Trophoblast cell (in vitro differentiated cells and primary cell): ENCODE data around the gene USP32.

Experiments used
- DNase-seq, 2 donors: peaks; one replicate each; pipeline ENCODE4 v3.0.0-alpha.2; 2016
- H2AFZ ChIP-seq: 2 replicates; pipeline ENCODE4 v1.6.1; 2013; ENCODE audit warnings: low read length, moderate library complexity, mild to moderate bottlenecking; ENCODE audit not compliant: insufficient read depth, poor library complexity
- H2AK5ac ChIP-seq: 2 replicates; pipeline ENCODE4 v1.6.1; 2013; ENCODE audit warnings: mild to moderate bottlenecking, low read length
- H2BK120ac ChIP-seq: 2 replicates; pipeline ENCODE4 v1.6.1; 2013; ENCODE audit warnings: low read length, mild to moderate bottlenecking, moderate library complexity; ENCODE audit not compliant: insufficient read depth, poor library complexity
- H2BK12ac ChIP-seq: 2 replicates; pipeline ENCODE4 v1.6.1; 2013; ENCODE audit warnings: mild to moderate bottlenecking, low read length, moderate library complexity
- H2BK5ac ChIP-seq: 2 replicates; pipeline ENCODE4 v1.6.1; 2013; ENCODE audit warnings: low read length, low read depth, moderate library complexity, mild to moderate bottlenecking; ENCODE audit not compliant: poor library complexity
- H3K14ac ChIP-seq: 2 replicates; pipeline ENCODE4 v1.6.1; 2013; ENCODE audit warnings: mild to moderate bottlenecking, low read length
- H3K18ac ChIP-seq: 2 replicates; pipeline ENCODE4 v1.6.1; 2013; ENCODE audit warnings: mild to moderate bottlenecking, low read length
- H3K23ac ChIP-seq: 2 replicates; pipeline ENCODE4 v1.6.1; 2013; ENCODE audit warnings: low read length
- H3K27ac ChIP-seq: 2 replicates; pipeline ENCODE4 v1.5.1; 2013; ENCODE audit warnings: low read depth, mild to moderate bottlenecking, inconsistent platforms, low read length, moderate library complexity
- H3K27me3 ChIP-seq: 2 replicates; pipeline ENCODE4 v1.6.1; 2013; ENCODE audit warnings: inconsistent platforms, mild to moderate bottlenecking, low read length, moderate library complexity; ENCODE audit not compliant: insufficient read depth
- H3K36me3 ChIP-seq, 2 experiments: 1 replicate in 1 of 2; 2 replicates in 1 of 2; pipeline ENCODE4 v1.6.1; 2013; ENCODE audit warnings: low read length in 2 of 2, mild to moderate bottlenecking in 2 of 2, moderate library complexity in 1 of 2; ENCODE audit not compliant: insufficient read depth in 2 of 2, control insufficient read depth in 1 of 2
- H3K4ac ChIP-seq: 2 replicates; pipeline ENCODE4 v1.6.1; 2013; ENCODE audit warnings: low read depth, mild to moderate bottlenecking, low read length, moderate library complexity
- H3K4me1 ChIP-seq, 2 experiments: 1 replicate in 1 of 2; 2 replicates in 1 of 2; pipeline ENCODE4 v1.6.1; 2013; ENCODE audit warnings: low read length in 2 of 2, mild to moderate bottlenecking in 2 of 2, moderate library complexity in 1 of 2; ENCODE audit not compliant: insufficient read depth in 2 of 2, control insufficient read depth in 1 of 2
- H3K4me2 ChIP-seq: 2 replicates; pipeline ENCODE4 v1.6.1; 2013; ENCODE audit warnings: inconsistent platforms, mild to moderate bottlenecking, low read length, moderate library complexity
- H3K4me3 ChIP-seq: 2 replicates; pipeline ENCODE4 v1.5.1; 2013; ENCODE audit warnings: mild to moderate bottlenecking, low read depth, low read length, inconsistent platforms
- H3K79me1 ChIP-seq: one replicate; pipeline ENCODE4 v1.6.1; 2013; ENCODE audit warnings: low read length
- H3K79me2 ChIP-seq: 2 replicates; pipeline ENCODE4 v1.6.1; 2013; ENCODE audit warnings: low read length, mild to moderate bottlenecking; ENCODE audit not compliant: control insufficient read depth, insufficient read depth, poor library complexity
- H3K9ac ChIP-seq: 2 replicates; pipeline ENCODE4 v1.6.1; 2013; ENCODE audit warnings: mild to moderate bottlenecking, low read length
- H3K9me3 ChIP-seq: 2 replicates; pipeline ENCODE4 v1.6.1; 2013; ENCODE audit warnings: low read depth, mild to moderate bottlenecking, control low read depth, inconsistent platforms, low read length; ENCODE audit not compliant: insufficient read depth
- H4K12ac ChIP-seq: 2 replicates; pipeline ENCODE4 v1.6.1; 2013; ENCODE audit warnings: low read depth, mild to moderate bottlenecking, low read length, moderate library complexity
- H4K8ac ChIP-seq: 2 replicates; pipeline ENCODE4 v1.6.1; 2013; ENCODE audit warnings: low read depth, mild to moderate bottlenecking, low read length, moderate library complexity
- H4K91ac ChIP-seq: one replicate; pipeline ENCODE4 v1.6.1; 2013; ENCODE audit warnings: low read depth, mild to moderate bottlenecking, low read length, moderate library complexity
- WGBS: extraction: QIAGEN DNeasy Blood & Tissue Kit; methylation state at CpG from one replicate; pipeline ENCODE4 v1.1.7; 2013; ENCODE audit warnings: missing lambda C conversion rate; ENCODE audit not compliant: insufficient read length, insufficient coverage; ENCODE audit errors: extremely low coverage; 5-methylcytosine and 5-hydroxymethylcytosine counted together

USP32 gene

GRCh38 chr17:60327901-60328273 is 64.0 kb downstream of the USP32 start:
- H2AK5ac ChIP-seq = no peak overlapping the region
- no peak overlapping the region for H2AFZ ChIP-seq
- no peaks in the 10 kb centered on the region for H3K79me2 ChIP-seq
- H3K4me1 ChIP-seq = peaks cover 3 to 4% of the 10 kb centered on the region in 2 experiments
- no peak overlapping the region for H3K27ac ChIP-seq
- H3K36me3 ChIP-seq = peaks cover 0 to 2% of the 10 kb centered on the region in 2 experiments
- no peaks in the 10 kb centered on the region for H3K27me3 ChIP-seq
- H2BK120ac ChIP-seq = no peak overlapping the region
- H4K12ac ChIP-seq = no peak overlapping the region
- peaks cover 2% of the 10 kb centered on the region for H3K9me3 ChIP-seq
- no peak for DNase-seq
- WGBS = no CpG with 5 or more reads among the region's 4 CpGs
- no peak overlapping the region for H3K18ac ChIP-seq
- H4K8ac ChIP-seq = no peak overlapping the region
- H2BK12ac ChIP-seq = no peak overlapping the region
- no peak overlapping the region for H3K4me2 ChIP-seq
- H3K14ac ChIP-seq = no peak overlapping the region
- H3K9ac ChIP-seq = no peak overlapping the region
- no peak overlapping the region for H4K91ac ChIP-seq
- H3K4ac ChIP-seq = no peak overlapping the region
- H3K79me1 ChIP-seq = no peaks in the 10 kb centered on the region
- no peak overlapping the region for H3K23ac ChIP-seq
- no peak overlapping the region for H2BK5ac ChIP-seq
- no peak overlapping the region for H3K4me3 ChIP-seq

GRCh38 chr17:60327134-60327900 is 64.6 kb downstream of the USP32 start:
- Histone ChIP-seq H2BK5ac (no peak overlapping the region), H2BK12ac (no peak overlapping the region), H3K4ac (no peak overlapping the region), H3K14ac (no peak overlapping the region), H2AFZ (no peak overlapping the region), H2BK120ac (no peak overlapping the region), H3K4me1 (peaks cover 3 to 4% of the 10 kb centered on the region in 2 experiments), H3K79me1 (no peaks in the 10 kb centered on the region), H3K9me3 (peaks cover 2% of the 10 kb centered on the region), H3K36me3 (peaks cover 0 to 2% of the 10 kb centered on the region in 2 experiments), H3K27me3 (no peaks in the 10 kb centered on the region), H3K18ac (no peak overlapping the region), H3K23ac (no peak overlapping the region), H3K4me2 (no peak overlapping the region), H4K91ac (no peak overlapping the region), H2AK5ac (no peak overlapping the region), H3K27ac (no peak overlapping the region), H4K8ac (no peak overlapping the region), H3K4me3 (no peak overlapping the region), H3K9ac (no peak overlapping the region), H3K79me2 (no peaks in the 10 kb centered on the region), H4K12ac (no peak overlapping the region)
- DNase-seq = no peak
- no CpG with 5 or more reads among the region's 27 CpGs for WGBS

- no peak for DNase-seq
- Histone ChIP-seq H3K79me1 (no peaks in the 10 kb centered on the region), H2AK5ac (no peak overlapping the region), H3K4me2 (no peak overlapping the region), H3K23ac (no peak overlapping the region), H2BK5ac (no peak overlapping the region), H3K18ac (no peak overlapping the region), H3K27me3 (no peaks in the 10 kb centered on the region), H2AFZ (no peak overlapping the region), H2BK12ac (no peak overlapping the region), H3K9ac (no peak overlapping the region), H3K36me3 (peaks cover 0 to 2% of the 10 kb centered on the region in 2 experiments), H4K91ac (no peak overlapping the region), H4K12ac (no peak overlapping the region), H2BK120ac (no peak overlapping the region), H3K27ac (no peak overlapping the region), H3K4ac (no peak overlapping the region), H3K4me3 (no peak overlapping the region), H3K9me3 (peaks cover 2% of the 10 kb centered on the region), H3K14ac (no peak overlapping the region), H4K8ac (no peak overlapping the region), H3K4me1 (peaks cover 3 to 4% of the 10 kb centered on the region in 2 experiments), H3K79me2 (no peaks in the 10 kb centered on the region)
- WGBS = no CpG with 5 or more reads among the region's 2 CpGs
Measured at GRCh38 chr17:60326702-60327101, 65.2 kb downstream of the USP32 start.

GRCh38 chr17:60325730-60326524 is 66.0 kb downstream of the USP32 start:
- Histone ChIP-seq H3K9me3 (peaks cover 2% of the 10 kb centered on the region), H2BK120ac (no peak overlapping the region), H3K23ac (no peak overlapping the region), H2BK5ac (no peak overlapping the region), H2AFZ (no peak overlapping the region), H3K18ac (no peak overlapping the region), H3K79me2 (no peaks in the 10 kb centered on the region), H3K27ac (no peak overlapping the region), H3K4me1 (peaks cover 3 to 4% of the 10 kb centered on the region in 2 experiments), H3K79me1 (no peaks in the 10 kb centered on the region), H2BK12ac (no peak overlapping the region), H3K9ac (no peak overlapping the region), H3K4me2 (no peak overlapping the region), H4K91ac (no peak overlapping the region), H2AK5ac (no peak overlapping the region), H3K4ac (no peak overlapping the region), H4K8ac (no peak overlapping the region), H3K36me3 (peaks cover 0 to 2% of the 10 kb centered on the region in 2 experiments), H3K4me3 (no peak overlapping the region), H3K14ac (no peak overlapping the region), H4K12ac (no peak overlapping the region), H3K27me3 (no peaks in the 10 kb centered on the region)
- no CpG with 5 or more reads among the region's 13 CpGs for WGBS
- DNase-seq = peak in 1 of 2 donors; percentile 28
